GM19240 (cell line): ENCODE data around the gene GFRA1.

Experiments used
- DNase-seq: peaks from one replicate; pipeline ENCODE4 v3.0.0; 2011; ENCODE audit warnings: low spot score; ENCODE audit not compliant: insufficient read length

GFRA1 gene, protein sequence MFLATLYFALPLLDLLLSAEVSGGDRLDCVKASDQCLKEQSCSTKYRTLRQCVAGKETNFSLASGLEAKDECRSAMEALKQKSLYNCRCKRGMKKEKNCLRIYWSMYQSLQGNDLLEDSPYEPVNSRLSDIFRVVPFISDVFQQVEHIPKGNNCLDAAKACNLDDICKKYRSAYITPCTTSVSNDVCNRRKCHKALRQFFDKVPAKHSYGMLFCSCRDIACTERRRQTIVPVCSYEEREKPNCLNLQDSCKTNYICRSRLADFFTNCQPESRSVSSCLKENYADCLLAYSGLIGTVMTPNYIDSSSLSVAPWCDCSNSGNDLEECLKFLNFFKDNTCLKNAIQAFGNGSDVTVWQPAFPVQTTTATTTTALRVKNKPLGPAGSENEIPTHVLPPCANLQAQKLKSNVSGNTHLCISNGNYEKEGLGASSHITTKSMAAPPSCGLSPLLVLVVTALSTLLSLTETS

DNA sequence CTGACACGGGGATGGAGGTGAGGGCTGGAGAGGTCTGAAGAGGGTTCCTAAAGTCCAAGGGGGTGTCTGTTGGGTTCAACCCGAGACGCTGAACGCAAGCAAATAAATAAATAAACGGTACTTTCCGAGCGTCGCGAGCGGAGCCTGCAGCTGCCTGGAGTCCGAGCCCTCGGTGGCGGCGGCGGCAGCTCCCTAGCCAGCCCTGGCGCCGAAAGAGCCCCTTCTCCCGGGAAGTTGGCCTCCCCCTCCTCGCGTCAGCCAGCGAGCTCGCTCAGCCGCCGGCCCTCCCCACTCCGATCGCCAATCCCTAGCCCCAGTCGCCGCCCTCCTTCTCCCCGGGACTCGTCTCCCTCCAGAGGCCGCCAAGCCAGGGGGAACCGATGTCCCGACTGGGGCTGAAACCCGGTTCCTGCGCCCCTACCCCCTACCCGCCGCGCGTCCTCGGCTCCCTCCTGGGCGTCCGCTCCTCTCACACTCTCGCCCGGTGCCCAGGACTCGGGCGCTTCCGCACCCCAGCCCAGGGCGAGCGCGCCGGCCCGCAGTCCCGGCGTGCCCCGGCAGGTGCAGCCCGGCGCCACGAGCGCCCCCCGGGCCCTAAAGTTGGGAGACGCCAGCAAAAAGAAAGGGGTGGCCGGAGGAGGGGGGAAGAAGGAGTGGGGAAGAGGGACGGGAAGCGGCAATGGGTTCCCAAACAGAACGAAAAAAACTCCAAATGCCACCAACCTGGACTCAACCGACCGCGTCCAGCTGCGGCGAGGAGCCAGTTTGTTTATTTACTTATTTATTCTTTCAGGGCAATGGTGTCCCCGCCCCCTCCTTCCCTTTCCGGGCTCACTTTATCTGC is at the start of gene GFRA1:
TSS of gene GFRA1 (minus strand) at position 767 of the 844 bp plus-strand sequence. CDS start 1,177 bp downstream, outside the sequence.
- DNase-seq: no peak

DNA sequence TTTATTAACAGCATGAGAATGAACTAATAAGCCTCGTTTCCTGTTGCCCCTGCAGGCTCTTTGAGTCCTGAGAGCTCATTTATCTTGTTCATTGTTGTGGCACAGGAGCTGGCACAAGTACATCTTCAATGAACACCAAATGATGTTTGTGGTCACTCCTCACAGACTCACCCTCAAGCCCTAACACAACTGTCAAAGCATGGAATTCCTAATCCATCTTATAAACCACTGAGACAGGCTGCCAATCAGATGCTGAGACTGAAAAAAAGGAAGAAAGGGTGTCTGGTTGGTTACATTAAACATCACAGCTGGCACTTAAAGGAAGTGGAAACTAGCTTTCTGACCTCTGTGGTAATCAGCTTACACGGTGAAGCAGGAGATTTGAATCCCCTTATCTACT is 43.5 kb upstream of the GFRA1 start:
- no peak for DNase-seq

DNA sequence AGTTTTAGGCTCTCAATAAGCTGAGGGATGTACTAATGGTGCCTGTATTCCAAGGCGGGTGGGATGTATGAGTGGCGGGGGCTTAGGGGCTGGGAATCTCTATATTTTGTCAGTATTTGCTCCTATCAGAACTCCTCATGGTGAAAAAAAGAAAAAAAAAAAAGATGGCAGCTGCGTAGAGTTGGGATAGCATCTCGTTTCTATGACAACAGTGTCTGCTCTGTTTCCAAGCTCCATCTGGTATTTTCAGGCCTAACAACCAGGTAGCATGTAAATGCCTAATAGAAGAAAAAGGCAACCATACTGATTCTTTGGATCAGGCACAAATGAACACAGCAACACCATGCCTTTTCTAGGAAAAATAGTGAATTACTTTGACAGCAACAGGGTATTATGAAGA is 39.5 kb upstream of the GFRA1 start:
- no peak for DNase-seq

DNA sequence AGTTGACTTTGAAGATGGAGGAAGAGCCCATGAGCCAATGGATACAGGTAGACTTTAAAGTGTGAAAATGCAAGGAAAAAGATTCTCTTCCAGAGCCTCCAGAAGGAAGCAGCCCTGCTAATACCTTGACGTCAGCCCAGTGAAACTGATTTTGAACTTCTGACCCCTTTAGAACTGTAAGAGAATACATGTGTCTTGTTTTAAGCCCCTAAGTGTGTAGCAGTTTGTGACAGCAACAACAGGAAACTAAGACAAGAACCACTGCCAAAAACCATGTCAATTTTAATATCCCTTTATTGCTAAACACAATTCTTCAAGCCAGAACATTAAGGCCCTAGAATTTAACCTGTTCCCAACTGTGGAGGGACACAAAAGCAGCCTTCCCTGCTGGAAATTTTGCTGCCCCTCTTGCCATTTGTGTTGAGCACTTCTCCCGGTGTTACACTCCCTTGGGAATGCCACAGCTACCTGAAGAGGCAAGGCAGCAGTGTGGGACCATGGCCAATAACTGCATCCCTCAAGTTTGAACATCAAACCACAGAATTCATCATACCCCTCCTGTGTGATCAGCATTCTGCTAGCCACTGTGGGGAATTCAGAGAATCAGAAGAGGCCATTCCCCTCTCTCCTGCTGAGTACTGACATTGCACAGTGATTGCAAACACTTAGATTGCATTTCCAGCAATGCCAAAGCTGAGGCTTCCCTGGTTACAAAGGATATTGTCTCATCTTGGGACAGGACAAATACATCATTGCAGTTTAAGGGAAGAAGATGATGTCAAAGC is 38.9 kb upstream of the GFRA1 start:
- no peak for DNase-seq

DNA sequence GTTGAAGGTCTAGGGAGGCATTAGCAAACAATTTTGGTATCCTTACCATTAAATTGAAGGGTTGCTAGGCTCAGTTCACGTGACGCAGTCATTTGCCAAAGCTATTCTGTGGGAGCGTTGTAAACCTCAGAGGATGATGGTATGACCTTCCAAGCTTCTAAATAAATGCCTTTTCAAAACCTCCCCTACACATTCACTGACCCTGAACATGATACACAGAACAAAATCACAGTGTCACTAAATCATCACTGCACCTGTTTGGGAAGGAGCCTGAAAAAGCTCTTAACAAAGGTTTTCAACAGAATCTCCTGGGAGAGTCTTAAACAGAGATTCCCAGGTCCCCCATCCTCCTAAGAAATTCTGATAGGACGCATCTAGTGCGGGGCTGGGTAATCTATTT is 38.0 kb upstream of the GFRA1 start:
- DNase-seq: no peak

DNA sequence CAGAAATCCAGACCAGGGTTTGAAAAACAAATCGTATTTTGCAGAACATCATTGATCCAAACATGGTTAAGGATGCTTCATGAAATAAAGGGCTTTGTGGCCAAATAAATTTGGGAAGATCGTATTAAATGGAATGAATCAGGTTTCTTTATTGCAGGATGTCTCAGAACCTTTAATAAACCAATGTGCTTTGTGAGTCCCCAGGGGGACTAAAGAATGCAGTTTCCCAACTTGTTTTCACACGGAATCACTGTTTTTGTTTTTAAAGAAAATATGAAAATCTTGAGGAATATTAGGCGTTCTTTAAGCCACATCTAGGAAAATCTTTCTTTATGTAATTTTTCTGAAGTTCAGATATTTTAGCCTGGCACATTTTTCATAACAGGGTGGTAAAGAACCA is 34.4 kb upstream of the GFRA1 start:
- DNase-seq: no peak

DNA sequence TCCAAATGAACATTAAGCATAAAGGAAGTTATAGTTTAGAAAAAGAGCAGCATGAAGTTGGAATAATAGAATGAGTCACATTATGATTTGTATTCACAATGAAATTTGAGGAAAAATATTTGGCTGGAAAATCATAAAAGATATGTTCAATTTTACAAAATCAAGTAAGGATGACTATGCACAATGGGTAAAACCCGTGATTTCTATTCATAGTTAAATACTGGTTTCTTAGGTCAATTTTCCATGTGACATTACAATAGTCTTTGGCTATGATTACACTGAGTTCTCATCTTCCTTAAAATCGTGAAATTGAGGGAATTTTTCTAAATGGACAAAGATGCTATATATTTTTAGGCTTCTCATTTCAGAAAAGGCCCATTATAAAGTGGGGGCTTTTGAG is 33.8 kb upstream of the GFRA1 start:
- DNase-seq: no peak

DNA sequence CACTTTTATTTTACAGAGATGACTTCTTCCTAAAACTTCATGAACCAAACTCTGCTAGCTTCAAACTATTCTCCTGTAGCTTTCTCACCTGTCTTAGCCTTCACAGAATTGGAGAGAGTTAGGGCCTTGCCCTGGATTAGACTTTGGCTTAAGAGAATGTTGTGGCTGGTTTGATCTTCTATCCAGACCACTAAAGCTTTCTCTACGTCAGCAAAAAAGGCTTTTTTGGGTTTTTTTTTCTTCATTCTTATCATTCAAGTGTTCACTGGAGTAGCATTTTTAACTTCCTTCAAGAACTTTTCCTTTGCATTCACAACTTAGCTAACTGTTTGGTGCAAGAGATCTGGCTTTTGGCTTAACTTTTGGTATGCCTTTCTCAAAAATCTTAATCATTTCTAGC is 31.9 kb upstream of the GFRA1 start:
- DNase-seq: no peak

DNA sequence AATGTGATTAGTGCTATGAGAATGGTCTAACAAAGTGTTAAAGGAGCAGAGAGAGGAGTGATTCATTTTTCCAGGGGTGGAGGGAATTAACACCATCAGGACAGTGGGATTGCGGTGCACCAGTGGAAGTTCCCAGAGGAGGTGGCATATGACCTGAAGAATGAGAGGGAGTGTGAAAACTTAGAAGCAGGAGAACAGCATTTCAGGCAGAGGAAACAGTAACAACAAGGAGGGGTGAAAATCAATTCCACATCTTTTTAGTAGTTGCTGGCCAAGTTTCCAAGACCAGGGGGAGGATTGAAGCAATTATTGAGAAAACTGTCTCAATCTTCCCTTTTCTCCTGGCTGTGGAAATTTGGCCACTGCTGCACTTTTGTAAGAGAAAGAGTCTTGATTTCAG is 27.5 kb upstream of the GFRA1 start:
- no peak for DNase-seq

DNA sequence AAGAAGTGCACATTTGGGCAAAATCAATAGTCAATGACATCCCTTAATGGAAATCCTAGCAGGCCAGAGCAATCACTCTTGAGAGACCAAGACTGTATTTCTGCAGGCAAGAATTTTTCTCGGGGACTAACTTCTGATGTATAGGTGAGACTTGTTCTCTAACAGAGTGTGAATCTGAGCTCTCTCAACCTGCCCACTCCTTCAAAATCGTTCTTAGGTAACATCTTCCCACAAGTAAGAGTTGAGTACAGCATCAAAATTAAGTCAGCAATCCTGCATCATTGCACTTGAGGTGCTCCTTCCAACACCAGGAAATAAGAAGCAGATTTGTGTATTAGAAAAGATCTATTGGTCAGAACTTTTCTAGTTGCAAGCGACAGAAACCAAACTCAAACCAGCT is 25.6 kb upstream of the GFRA1 start:
- DNase-seq: no peak

DNA sequence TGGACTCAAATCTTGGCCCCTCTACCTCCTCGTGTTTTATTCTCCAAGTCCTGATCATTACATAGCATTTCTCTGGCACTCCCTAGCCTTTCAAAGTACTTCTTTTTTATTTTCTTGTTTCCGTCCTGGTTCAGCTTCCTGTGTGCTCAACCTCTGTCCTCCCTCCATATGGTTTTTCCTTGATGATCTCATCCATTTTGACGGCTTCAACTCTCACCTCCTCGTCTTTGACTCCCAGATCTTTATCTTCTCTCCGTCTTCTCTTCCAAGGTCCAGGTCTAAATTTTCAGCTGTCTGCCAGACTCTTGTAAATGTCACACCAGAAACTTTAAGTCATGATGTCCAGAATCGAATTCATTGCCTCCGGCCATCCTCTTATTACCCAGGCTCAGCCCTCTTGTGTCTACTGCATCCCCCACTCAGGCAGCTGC is 23.3 kb upstream of the GFRA1 start:
- no peak for DNase-seq

DNA sequence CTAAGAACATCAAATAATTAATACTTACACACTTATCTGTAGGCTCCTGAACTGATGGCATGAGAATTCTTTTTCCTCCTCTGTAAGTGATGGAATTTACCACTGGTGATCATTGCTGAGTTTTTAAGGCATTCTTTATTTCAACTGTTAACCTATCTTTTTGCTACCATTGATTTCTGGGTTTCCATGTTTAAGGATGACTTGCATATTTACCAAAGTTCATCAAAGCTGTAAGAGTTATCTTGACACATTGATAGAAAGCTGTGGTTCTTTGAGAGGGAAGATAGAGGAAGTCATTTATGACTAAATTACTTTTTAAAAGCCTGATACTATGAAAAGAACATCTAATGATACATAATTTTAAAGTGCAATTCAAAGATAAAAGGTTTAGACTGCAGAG is 19.5 kb upstream of the GFRA1 start:
- DNase-seq: no peak

DNA sequence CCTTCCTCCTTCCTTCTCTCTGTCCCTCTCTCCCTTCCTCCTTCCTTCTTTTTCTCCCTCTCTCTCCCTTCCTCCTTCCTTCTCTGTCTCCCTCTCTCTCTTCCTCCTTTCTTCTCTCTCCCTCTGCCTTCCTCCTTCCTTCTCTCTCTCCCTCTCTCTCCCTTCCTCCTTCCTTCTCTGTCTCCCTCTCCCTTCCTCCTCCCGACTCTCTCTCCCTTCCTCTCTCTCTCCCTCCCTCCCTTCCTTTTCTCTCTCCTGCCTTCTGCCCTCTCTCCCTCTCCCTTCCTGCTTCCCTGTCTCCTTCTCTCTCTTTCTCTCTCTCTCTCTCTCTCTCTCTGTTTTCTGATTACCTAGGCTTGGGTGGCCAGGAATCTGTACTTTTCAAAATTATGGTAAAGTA is 16.6 kb upstream of the GFRA1 start:
- no peak for DNase-seq

DNA sequence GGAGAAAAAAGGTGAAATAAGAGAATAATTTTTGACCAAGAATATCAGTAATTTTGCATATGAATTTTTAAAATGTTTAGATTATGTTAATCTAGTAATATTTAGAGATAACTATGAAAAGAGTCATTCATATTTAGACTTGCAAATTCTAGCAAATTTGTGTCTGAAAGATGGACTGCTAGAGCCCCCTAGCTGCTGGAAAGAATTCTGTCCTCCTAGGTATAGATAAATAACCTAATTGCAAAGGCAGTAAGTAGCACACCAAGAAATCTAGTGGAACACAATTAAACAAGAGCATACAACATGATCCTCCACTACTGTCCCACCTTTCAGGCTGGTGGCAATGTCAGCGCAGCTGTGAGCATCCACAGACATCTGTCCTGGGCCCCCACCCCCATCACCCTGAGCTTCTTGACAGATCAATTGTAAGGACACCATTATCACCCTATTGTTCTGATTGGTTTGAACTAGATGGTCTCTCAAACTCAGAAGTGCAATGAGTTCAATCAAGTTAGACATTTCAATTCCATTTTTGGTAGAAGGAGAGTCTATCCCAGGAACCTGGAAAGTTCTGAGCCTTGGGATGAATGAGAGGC is 15.0 kb upstream of the GFRA1 start:
- no peak for DNase-seq

DNA sequence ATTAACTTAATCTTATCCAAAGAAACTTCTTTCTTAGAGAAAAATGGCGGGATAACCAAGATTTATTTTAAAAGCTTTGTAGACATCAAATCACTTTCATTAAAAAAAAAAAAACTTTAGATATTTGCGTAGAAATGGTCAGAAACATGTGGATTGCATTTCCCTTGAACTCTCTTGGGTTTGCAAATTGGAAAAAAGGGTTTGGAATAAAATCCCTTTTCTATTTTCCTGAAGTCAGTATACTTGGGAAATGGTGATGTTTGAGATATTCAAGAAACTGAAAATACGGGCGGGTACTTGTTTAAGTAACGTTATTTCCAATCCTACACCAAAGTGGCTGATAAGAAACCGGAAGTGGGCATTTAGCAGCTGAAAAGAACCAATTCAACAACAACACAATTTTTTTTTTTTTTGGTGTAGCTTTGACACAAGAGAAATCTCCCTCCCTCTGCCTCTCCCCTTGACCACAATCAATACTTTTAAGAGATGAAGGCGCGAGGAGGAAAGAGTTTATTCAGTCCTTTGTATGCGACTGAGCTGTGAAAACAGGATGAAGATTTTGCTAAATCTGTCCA is 13.7 kb upstream of the GFRA1 start:
- no peak for DNase-seq

DNA sequence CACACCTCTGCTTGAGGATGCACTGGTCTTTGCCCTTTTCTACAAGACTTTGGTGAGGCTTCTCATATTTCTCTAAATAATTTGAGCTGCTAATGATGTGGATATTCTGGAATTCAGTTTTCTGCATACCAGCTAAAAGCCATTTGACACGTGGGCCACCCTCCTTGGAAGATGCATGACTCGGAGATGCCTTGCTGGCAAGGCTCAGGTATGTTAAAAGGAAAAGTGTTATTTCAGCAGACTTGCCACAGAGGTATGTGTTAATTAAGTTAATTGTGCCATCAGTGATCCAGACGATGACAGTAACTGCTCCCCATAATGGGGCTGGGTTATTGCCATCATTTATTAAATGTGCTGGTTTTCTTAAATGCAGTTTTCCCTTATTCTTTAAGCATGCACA is 8.8 kb upstream of the GFRA1 start:
- no peak for DNase-seq

DNA sequence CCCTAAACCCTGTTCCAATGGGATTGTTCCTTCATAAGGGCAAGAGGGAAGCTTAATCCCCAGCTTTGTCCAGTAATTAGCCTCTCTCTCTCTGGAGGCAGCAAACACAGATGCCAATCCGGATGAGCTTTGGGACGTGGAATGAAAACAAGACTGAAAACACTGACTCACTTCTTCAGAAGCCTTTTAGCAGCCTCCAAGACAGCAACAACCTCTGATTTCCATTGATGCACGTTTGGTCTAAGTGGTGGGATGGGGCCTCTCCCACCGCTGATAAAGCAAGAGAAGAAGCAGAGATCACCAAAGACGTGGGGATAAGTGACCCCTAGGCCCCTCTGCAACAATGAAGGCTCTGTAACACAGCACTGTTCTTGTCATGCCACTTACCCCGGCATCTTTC is 5.8 kb upstream of the GFRA1 start:
- DNase-seq: no peak

DNA sequence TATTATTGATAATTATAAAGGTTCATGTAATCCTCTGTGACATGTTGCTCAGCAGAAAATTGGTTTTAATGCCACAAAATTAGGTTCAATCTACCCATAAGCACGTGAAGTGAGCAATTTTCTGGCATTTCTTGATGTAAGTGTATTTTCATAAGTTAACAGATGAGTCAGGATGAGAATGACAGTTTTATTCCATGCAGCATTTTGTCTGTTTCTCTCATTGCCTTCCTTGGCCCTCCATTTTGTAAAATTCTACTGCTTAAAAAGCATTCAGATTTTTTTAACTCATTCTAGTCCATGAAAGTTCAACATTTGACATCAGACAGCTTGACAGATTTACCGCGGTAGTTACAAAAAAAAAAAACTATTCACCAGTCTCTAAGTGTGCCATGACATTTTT is 4.0 kb upstream of the GFRA1 start:
- DNase-seq: no peak

DNA sequence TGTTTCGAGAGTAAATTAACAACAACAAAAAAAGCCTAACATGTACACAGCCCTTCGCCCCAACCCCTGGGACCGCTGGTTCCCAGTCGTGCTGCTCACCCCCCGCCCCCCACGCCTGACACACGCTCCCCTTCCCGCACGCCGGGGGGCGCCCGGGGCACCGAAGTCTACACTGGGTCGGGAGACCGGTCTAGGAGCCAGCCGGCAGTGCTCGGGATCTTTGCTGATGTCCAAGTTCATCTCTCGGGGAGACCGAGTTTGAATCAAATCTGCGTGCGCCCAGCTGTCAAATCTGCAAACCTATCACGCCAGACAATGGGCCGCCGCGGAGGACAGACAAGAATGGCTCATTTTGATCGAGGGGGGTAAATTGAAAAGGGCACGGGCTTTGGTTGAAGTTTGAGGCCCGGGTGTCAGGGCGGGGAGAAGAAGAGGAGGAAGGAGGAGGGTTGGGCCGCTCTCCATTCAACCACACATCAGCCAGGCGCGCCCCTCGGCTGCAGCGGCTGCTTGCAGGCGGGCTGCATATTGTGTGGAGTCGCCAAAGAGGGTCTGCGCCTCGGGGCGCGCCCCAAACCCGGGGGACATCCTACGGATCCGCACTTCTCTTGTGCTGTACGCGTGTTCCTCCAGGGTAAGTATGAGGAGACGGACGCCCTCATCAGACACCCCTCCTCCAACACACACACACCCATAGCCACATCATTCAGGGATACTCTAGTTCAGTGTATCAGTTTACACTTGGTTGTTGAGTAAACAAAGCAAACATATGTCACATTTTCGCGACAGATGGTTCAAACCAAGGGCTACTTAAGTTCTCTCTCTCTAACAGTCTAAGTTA is 1.3 kb upstream of the GFRA1 start:
- DNase-seq: no peak
